ENCODE measurements around the gene TMEM108. TPM values are rescaled to one million over a fixed set of nuclear protein-coding genes. Genes with fewer than 3 reads are reported as not detected.
A peak's percentile ranks its signal among the peaks of the same experiment; 100 is the strongest.

The TMEM108 gene
- total RNA-seq, 1 experiment from 2014 or later = not detected

- CTCF ChIA-PET = no interaction called here
- H3K27ac Mint-ChIP-seq (ENCODE audit: unreplicated experiment) = peak overlapping the region; percentile 63
These were observed 153.6 kb downstream of the TMEM108 start for GRCh38 chr3:133191818-133192217.

GRCh38 chr3:133192363-133192945 lies 154.3 kb downstream of the TMEM108 start:
- H3K27ac Mint-ChIP-seq (ENCODE audit: unreplicated experiment) = peak overlapping the region; percentile 63
- POLR2A ChIA-PET = no interaction called here
- H3K36me3 ChIP-seq (ENCODE audit: control insufficient read depth, insufficient read depth, low read length) = no peaks in the 10 kb centered on the region
- CTCF ChIA-PET = interaction anchor here (0.6 kb wide), 1 partner anchor 381 kb away, joined by 3 read pairs; the partner anchor contains the start of gene CDV3
- H3K4me3 ChIP-seq (ENCODE audit: low read depth, low read length) = no peak overlapping the region
- intact Hi-C loops (cut with micrococcal nuclease; ENCODE audit: unreplicated experiment) = no loop called here
- H3K27me3 ChIP-seq (replicated peaks; ENCODE audit: control insufficient read depth, insufficient read depth, low read length) = no peaks in the 10 kb centered on the region
- no peaks in the 10 kb centered on the region for H3K36me3 Mint-ChIP-seq (ENCODE audit: insufficient read depth, unreplicated experiment)
- H3K27me3 Mint-ChIP-seq (ENCODE audit: insufficient read depth, unreplicated experiment) = no peaks in the 10 kb centered on the region
- DNase-seq = no peak
- H3K9me3 Mint-ChIP-seq (ENCODE audit: unreplicated experiment) = peaks cover 12% of the 10 kb centered on the region
- H3K4me1 ChIP-seq = peaks cover 15% of the 10 kb centered on the region
- no peaks in the 10 kb centered on the region for H3K9me3 ChIP-seq
- no peak for TF ChIP-seq CTCF (IDR thresholded peaks at IDR 0.05; ENCODE audit: insufficient read depth in 1 of 2, low read depth in 1 of 2, low read length in 1 of 2, severe bottlenecking in 1 of 2, unreplicated experiment in 1 of 2)
- peaks cover 13% of the 10 kb centered on the region for H3K4me1 Mint-ChIP-seq (ENCODE audit: low read depth, unreplicated experiment)
- H3K4me3 Mint-ChIP-seq (ENCODE audit: unreplicated experiment) = peak overlapping the region; percentile 9
- no TSS peak for BruUV-seq (replicated peaks)

More at GRCh38 chr3:133191818-133192217, 153.6 kb downstream of the TMEM108 start:
- TF ChIP-seq CTCF (IDR thresholded peaks at IDR 0.05; ENCODE audit: insufficient read depth in 1 of 2, low read depth in 1 of 2, low read length in 1 of 2, severe bottlenecking in 1 of 2, unreplicated experiment in 1 of 2) = no peak
- POLR2A ChIA-PET = no interaction called here
- no peaks in the 10 kb centered on the region for H3K27me3 Mint-ChIP-seq (ENCODE audit: insufficient read depth, unreplicated experiment)
- no peaks in the 10 kb centered on the region for H3K9me3 ChIP-seq
- H3K27me3 ChIP-seq (replicated peaks; ENCODE audit: control insufficient read depth, insufficient read depth, low read length) = no peaks in the 10 kb centered on the region
- H3K4me1 Mint-ChIP-seq (ENCODE audit: low read depth, unreplicated experiment) = peaks cover 13% of the 10 kb centered on the region
- intact Hi-C loops (cut with micrococcal nuclease; ENCODE audit: unreplicated experiment) = no loop called here
- H3K36me3 Mint-ChIP-seq (ENCODE audit: insufficient read depth, unreplicated experiment) = no peaks in the 10 kb centered on the region
- H3K36me3 ChIP-seq (ENCODE audit: control insufficient read depth, insufficient read depth, low read length) = no peaks in the 10 kb centered on the region
- no TSS peak for BruUV-seq (replicated peaks)
- H3K9me3 Mint-ChIP-seq (ENCODE audit: unreplicated experiment) = peaks cover 12% of the 10 kb centered on the region
- no peak for DNase-seq
- H3K4me3 ChIP-seq (ENCODE audit: low read depth, low read length) = no peak overlapping the region
- peaks cover 15% of the 10 kb centered on the region for H3K4me1 ChIP-seq
- no peak overlapping the region for H3K4me3 Mint-ChIP-seq (ENCODE audit: unreplicated experiment)

GRCh38 chr3:133192967-133193366 lies 154.8 kb downstream of the TMEM108 start:
- Mint-ChIP-seq H3K9me3 (ENCODE audit: unreplicated experiment) (peaks cover 12% of the 10 kb centered on the region), H3K4me1 (ENCODE audit: low read depth, unreplicated experiment) (peaks cover 13% of the 10 kb centered on the region), H3K27ac (ENCODE audit: unreplicated experiment) (peak overlapping the region; percentile 63), H3K27me3 (ENCODE audit: insufficient read depth, unreplicated experiment) (no peaks in the 10 kb centered on the region), H3K4me3 (ENCODE audit: unreplicated experiment) (peak overlapping the region; percentile 9), H3K36me3 (ENCODE audit: insufficient read depth, unreplicated experiment) (no peaks in the 10 kb centered on the region)
- TF ChIP-seq CTCF (IDR thresholded peaks at IDR 0.05; ENCODE audit: insufficient read depth in 1 of 2, low read depth in 1 of 2, low read length in 1 of 2, severe bottlenecking in 1 of 2, unreplicated experiment in 1 of 2) = no peak
- H3K27me3 ChIP-seq (replicated peaks; ENCODE audit: control insufficient read depth, insufficient read depth, low read length) = no peaks in the 10 kb centered on the region
- ChIA-PET CTCF (no interaction called here), POLR2A (no interaction called here)
- H3K36me3 ChIP-seq (ENCODE audit: control insufficient read depth, insufficient read depth, low read length) = no peaks in the 10 kb centered on the region
- intact Hi-C loops (cut with micrococcal nuclease; ENCODE audit: unreplicated experiment) = no loop called here
- no TSS peak for BruUV-seq (replicated peaks)
- H3K9me3 ChIP-seq = no peaks in the 10 kb centered on the region
- no peak for DNase-seq
- H3K4me1 ChIP-seq = peaks cover 15% of the 10 kb centered on the region
- H3K4me3 ChIP-seq (ENCODE audit: low read depth, low read length) = no peak overlapping the region

Measured in Caco-2 (cell line).